ENCODE data around the gene CLIP1. TPM values are rescaled to one million over a fixed set of nuclear protein-coding genes. Genes with fewer than 3 reads are reported as not detected.
"Not testable (repeated sequence)": the region's sequence is repeated elsewhere in the genome, so short reads cannot be mapped to it uniquely, and the experiment has no call there.

Gene CLIP1
- total RNA-seq, 3 donors from 2014 or later = 43.5 to 170 (median 45.0) TPM

- ATAC-seq (peak; percentile 87), DNase-seq (peak in 1 of 3 donors; percentile 30)
- Histone ChIP-seq H3K4me3 (no peak overlapping the region), H3K36me3 (ENCODE audit: low read depth) (no peaks in the 10 kb centered on the region), H3K9me3 (no peaks in the 10 kb centered on the region), H3K4me1 (ENCODE audit: low read depth) (peaks cover 14% of the 10 kb centered on the region)
- intact Hi-C loops (cut with DNase I, micrococcal nuclease) = no loop called here
- no peak for TF ChIP-seq CTCF (IDR thresholded peaks at IDR 0.05)
Measured at GRCh38 chr12:122368361-122369073, 54.0 kb downstream of the CLIP1 start.

- ATAC-seq; intact Hi-C loops (cut with DNase I, micrococcal nuclease); DNase-seq; H3K36me3 ChIP-seq (ENCODE audit: low read depth); H3K9me3 ChIP-seq; H3K4me3 ChIP-seq: not testable (repeated sequence)
- peaks cover 14% of the 10 kb centered on the region for H3K4me1 ChIP-seq (ENCODE audit: low read depth)
Measured at GRCh38 chr12:122367632-122368031, 54.8 kb downstream of the CLIP1 start.

- ATAC-seq (peak; percentile 60), DNase-seq (peak in 1 of 3 donors; percentile 23)
- Histone ChIP-seq H3K4me1 (ENCODE audit: low read depth) (peaks cover 14% of the 10 kb centered on the region), H3K4me3 (no peak overlapping the region), H3K9me3 (no peaks in the 10 kb centered on the region), H3K36me3 (ENCODE audit: low read depth) (no peaks in the 10 kb centered on the region)
- no peak for TF ChIP-seq CTCF (IDR thresholded peaks at IDR 0.05)
- intact Hi-C loops (cut with DNase I, micrococcal nuclease) = no loop called here
Measured at GRCh38 chr12:122366685-122367475, 55.6 kb downstream of the CLIP1 start.

GRCh38 chr12:122365226-122365625, 57.2 kb downstream of the CLIP1 start:
- ATAC-seq; H3K9me3 ChIP-seq; DNase-seq; H3K36me3 ChIP-seq (ENCODE audit: low read depth); H3K4me3 ChIP-seq; intact Hi-C loops (cut with DNase I, micrococcal nuclease): not testable (repeated sequence)
- peaks cover 14% of the 10 kb centered on the region for H3K4me1 ChIP-seq (ENCODE audit: low read depth)

- H3K9me3 ChIP-seq = no peaks in the 10 kb centered on the region
- DNase-seq (no peak), ATAC-seq (no peak)
- intact Hi-C loops (cut with DNase I, micrococcal nuclease) = no loop called here
- H3K36me3 ChIP-seq (ENCODE audit: low read depth) = no peaks in the 10 kb centered on the region
- TF ChIP-seq CTCF (IDR thresholded peaks at IDR 0.05) = no peak
- peaks cover 11% of the 10 kb centered on the region for H3K4me1 ChIP-seq (ENCODE audit: low read depth)
- no peak overlapping the region for H3K4me3 ChIP-seq
Measured at GRCh38 chr12:122363782-122364181, 58.7 kb downstream of the CLIP1 start.

GRCh38 chr12:122362755-122363154, 59.7 kb downstream of the CLIP1 start:
- DNase-seq = no peak
- no peaks in the 10 kb centered on the region for H3K9me3 ChIP-seq
- intact Hi-C loops (cut with DNase I, micrococcal nuclease) = no loop called here
- H3K4me3 ChIP-seq = no peak overlapping the region
- no peaks in the 10 kb centered on the region for H3K36me3 ChIP-seq (ENCODE audit: low read depth)
- TF ChIP-seq CTCF (IDR thresholded peaks at IDR 0.05) = no peak
- peaks cover 2% of the 10 kb centered on the region for H3K4me1 ChIP-seq (ENCODE audit: low read depth)
- ATAC-seq = no peak

- DNase-seq; ATAC-seq; H3K36me3 ChIP-seq (ENCODE audit: low read depth); H3K4me1 ChIP-seq (ENCODE audit: low read depth); H3K9me3 ChIP-seq; H3K4me3 ChIP-seq; intact Hi-C loops (cut with DNase I, micrococcal nuclease): not testable (repeated sequence)
Measured at GRCh38 chr12:122358403-122358802, 64.1 kb downstream of the CLIP1 start.

GRCh38 chr12:122357536-122357935, 64.9 kb downstream of the CLIP1 start:
- DNase-seq; H3K36me3 ChIP-seq (ENCODE audit: low read depth); intact Hi-C loops (cut with DNase I, micrococcal nuclease); H3K4me1 ChIP-seq (ENCODE audit: low read depth); H3K4me3 ChIP-seq; ATAC-seq; H3K9me3 ChIP-seq: not testable (repeated sequence)

GRCh38 chr12:122356991-122357390, 65.5 kb downstream of the CLIP1 start:
- H3K4me1 ChIP-seq (ENCODE audit: low read depth); H3K9me3 ChIP-seq; H3K36me3 ChIP-seq (ENCODE audit: low read depth); H3K4me3 ChIP-seq; intact Hi-C loops (cut with DNase I, micrococcal nuclease); DNase-seq; ATAC-seq: not testable (repeated sequence)
